ENCODE data around the gene SLC6A16.

The SLC6A16 gene

DNA sequence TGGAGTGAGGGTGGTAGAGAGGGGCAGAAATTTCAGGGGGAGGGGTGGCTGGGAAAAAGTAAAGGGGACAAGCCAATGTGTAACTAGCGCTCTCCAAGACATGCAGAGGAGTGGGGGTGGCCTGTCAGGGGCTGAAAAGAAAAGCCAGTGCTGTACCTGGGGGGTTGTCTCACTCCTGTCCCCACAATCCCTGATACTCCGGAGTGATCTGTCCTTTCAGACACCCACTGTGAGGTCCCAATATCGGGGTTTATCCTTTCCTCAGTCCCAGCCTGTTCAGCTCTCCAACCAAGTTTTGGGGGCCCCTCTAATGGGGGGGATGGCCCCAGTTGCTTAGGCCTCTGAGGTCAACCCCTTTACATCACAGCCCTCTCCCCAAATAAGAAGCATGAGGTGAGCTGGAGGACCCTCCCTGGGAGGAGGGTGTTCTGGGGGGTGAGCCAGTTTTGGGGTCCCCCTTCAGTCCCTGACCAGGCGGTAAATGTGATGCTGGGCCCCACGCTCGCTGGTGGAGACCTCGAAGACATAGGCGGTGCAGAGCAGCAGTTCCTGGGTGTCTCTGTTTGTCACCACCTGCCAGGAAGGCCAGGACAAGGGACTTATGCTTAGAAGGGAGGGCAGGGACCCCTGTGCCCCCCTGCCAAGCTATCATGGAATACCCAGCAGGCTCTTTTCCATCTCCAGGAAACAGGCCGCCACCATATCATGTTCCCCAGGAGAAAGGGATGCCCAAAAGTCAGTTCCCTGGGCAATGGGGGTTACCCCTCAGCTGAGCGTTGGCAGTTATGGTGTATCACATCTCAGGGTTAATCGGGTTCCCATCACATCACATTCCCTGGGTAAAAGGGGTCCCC, 16.1 kb upstream of the SLC6A16 start:
- peak overlapping the region; percentile 99 for H3K27ac ChIP-seq (ENCODE audit: low read length)

DNA sequence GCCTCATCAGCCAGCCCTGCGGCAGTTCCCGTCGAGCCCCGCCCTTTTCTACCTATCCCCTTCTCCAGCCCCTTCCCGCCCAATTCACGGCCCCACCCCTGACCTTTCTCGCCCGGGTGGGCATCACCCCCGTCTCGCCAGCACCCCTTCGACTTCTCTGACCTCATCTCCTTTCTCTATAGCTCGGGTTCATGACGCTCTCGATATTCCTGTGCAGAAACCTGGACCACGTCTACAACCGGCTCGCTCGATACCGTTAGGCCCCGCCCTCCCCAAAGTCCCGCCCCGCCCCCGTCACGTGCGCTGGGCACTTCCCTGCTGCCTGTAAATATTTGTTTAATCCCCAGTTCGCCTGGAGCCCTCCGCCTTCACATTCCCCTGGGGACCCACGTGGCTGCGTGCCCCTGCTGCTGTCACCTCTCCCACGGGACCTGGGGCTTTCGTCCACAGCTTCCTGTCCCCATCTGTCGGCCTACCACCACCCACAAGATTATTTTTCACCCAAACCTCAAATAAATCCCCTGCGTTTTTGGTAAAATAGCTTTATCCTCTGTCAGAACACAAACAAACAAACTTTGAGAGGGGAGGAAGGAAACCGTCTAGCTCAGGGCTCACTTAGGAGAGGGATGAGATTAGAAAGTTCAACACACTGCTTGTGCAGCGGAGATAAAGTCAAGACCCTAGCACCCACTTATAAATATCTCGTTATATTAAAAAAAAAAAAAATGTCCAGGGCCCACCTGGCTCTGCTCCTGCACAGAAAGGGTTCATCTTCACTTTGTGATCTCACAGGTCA, 15.3 kb upstream of the SLC6A16 start:
- H3K4me3 ChIP-seq (ENCODE audit: low read length): peak overlapping the region; percentile 90

More for the DNA sequence above, 16.1 kb upstream of the SLC6A16 start:
- Histone ChIP-seq H2AFZ (ENCODE audit: low read depth, low read length) (no peak overlapping the region), H3K36me3 (replicated peaks; ENCODE audit: low read depth, low read length) (peaks cover 56% of the 10 kb centered on the region), H3K79me2 (ENCODE audit: low read length) (peaks cover 26% of the 10 kb centered on the region), H4K20me1 (ENCODE audit: insufficient read depth, low read length) (peaks cover 42% of the 10 kb centered on the region), H3K27me3 (ENCODE audit: low read depth, low read length) (no peaks in the 10 kb centered on the region), H3K9me3 (ENCODE audit: insufficient read depth, low read length) (no peaks in the 10 kb centered on the region), H3K9ac (ENCODE audit: low read length) (no peak overlapping the region), H3K4me1 (ENCODE audit: low read length) (peaks cover 70% of the 10 kb centered on the region), H3K4me3 (ENCODE audit: low read length) (no peak overlapping the region; the same call in 1 of the 2 replicates), H3K4me2 (ENCODE audit: low read length) (peak overlapping the region; percentile 17)
- TF ChIP-seq CTCF (IDR thresholded peaks at IDR 0.05; ENCODE audit: low read depth, low read length) (no peak), EZH2phosphoT487 (IDR thresholded peaks at IDR 0.05; ENCODE audit: low read depth) (no peak)

DNA sequence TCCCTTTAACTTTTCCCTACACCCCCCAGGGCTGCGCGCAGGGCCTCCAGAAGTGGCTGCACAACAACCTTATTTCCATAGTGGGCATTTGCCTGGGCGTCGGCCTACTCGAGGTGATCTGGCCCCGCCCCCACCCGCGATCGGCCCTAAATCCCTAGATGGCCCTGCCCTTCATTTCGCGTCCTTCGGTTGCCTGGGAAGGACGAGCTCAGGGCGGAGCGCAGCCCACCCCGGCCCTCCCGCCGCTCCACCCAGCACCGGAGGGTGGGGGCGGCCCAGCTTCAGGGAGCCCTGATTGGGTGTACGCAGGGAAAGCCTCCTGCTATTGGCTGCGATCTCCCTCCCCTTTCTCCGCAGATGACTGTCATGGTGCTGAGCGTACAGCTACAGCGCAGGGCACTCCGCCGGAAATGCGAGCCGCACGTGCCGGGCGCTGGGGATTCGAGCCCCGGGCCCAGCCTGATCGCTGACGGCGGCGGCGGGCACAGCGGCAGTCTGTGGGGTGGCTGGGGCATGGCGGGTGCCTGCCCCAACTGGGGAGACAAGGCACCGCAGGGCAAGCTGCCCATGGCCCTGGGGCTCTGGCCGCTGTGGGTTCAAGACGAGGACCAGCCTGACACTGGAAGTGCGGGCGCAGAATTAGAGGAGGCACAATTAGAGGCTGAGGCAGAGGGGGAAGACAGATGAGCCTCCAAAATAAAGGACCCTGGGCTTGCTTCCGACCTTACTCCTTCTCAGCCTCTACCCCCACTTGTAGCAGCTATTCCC, 14.5 kb upstream of the SLC6A16 start:
- Histone ChIP-seq H3K9me3 (ENCODE audit: insufficient read depth, low read length) (no peaks in the 10 kb centered on the region), H3K4me2 (ENCODE audit: low read length) (peak overlapping the region; percentile 100), H3K4me1 (ENCODE audit: low read length) (peaks cover 78% of the 10 kb centered on the region), H2AFZ (ENCODE audit: low read depth, low read length) (no peak overlapping the region), H3K27me3 (ENCODE audit: low read depth, low read length) (no peaks in the 10 kb centered on the region), H3K27ac (ENCODE audit: low read length) (peak overlapping the region; percentile 99), H4K20me1 (ENCODE audit: insufficient read depth, low read length) (peaks cover 42% of the 10 kb centered on the region), H3K9ac (ENCODE audit: low read length) (peak overlapping the region; percentile 28; the same call in 1 of the 2 replicates), H3K36me3 (replicated peaks; ENCODE audit: low read depth, low read length) (peaks cover 64% of the 10 kb centered on the region), H3K79me2 (ENCODE audit: low read length) (peaks cover 42% of the 10 kb centered on the region), H3K4me3 (ENCODE audit: low read length) (peak overlapping the region; percentile 90)
- TF ChIP-seq CTCF (IDR thresholded peaks at IDR 0.05; ENCODE audit: low read depth, low read length) (no peak), EZH2phosphoT487 (IDR thresholded peaks at IDR 0.05; ENCODE audit: low read depth) (no peak)

More for the DNA sequence above, 15.3 kb upstream of the SLC6A16 start:
- no peaks in the 10 kb centered on the region for H3K27me3 ChIP-seq (ENCODE audit: low read depth, low read length)
- peaks cover 34% of the 10 kb centered on the region for H3K79me2 ChIP-seq (ENCODE audit: low read length)
- peaks cover 71% of the 10 kb centered on the region for H3K4me1 ChIP-seq (ENCODE audit: low read length)
- H3K27ac ChIP-seq (ENCODE audit: low read length): peak overlapping the region; percentile 99
- peaks cover 42% of the 10 kb centered on the region for H4K20me1 ChIP-seq (ENCODE audit: insufficient read depth, low read length)
- H3K9ac ChIP-seq (ENCODE audit: low read length): peak overlapping the region; percentile 28; the same call in 1 of the 2 replicates
- H3K4me2 ChIP-seq (ENCODE audit: low read length): peak overlapping the region; percentile 100
- no peak overlapping the region for H2AFZ ChIP-seq (ENCODE audit: low read depth, low read length)
- TF ChIP-seq EZH2phosphoT487 (IDR thresholded peaks at IDR 0.05; ENCODE audit: low read depth) (no peak), CTCF (IDR thresholded peaks at IDR 0.05; ENCODE audit: low read depth, low read length) (peak; percentile 23; the same call in 1 of the 2 replicates)
- H3K9me3 ChIP-seq (ENCODE audit: insufficient read depth, low read length): no peaks in the 10 kb centered on the region
- peaks cover 64% of the 10 kb centered on the region for H3K36me3 ChIP-seq (replicated peaks; ENCODE audit: low read depth, low read length)
